H1 (cell line): ENCODE data around the gene TGFB1I1. TPM values are rescaled to one million over a fixed set of nuclear protein-coding genes. Genes with fewer than 3 reads are reported as not detected.

Experiments
- CTBP2 ChIP-seq: IDR thresholded peaks from 2 replicates; pipeline ENCODE4 v1.7.0; 2011; ENCODE audit warnings: borderline replicate concordance, mild to moderate bottlenecking, moderate library complexity, mixed read lengths, low read length; ENCODE audit not compliant: insufficient read depth, insufficient read length
- E2F6 ChIP-seq: IDR thresholded peaks from 2 replicates; pipeline ENCODE4 v1.6.1; 2012; ENCODE audit warnings: inconsistent platforms
- polyA plus RNA-seq, 7 experiments: library from polyadenylated mRNA; depleted of rRNA in 3 of 7; stranded (reverse) in 5 of 7; unstranded in 2 of 7; fragments of >200 nt in 5 of 7; fragments of 200-250 nt in 2 of 7; gene quantifications; 1 replicate in 5 of 7; 2 replicates in 1 of 7; 4 replicates in 1 of 7; pipeline versions ENCODE4 v1.2.1 to v1.2.3, GENCODE V29; 2011 to 2013; ENCODE audit warnings: missing spikeins in 2 of 7, mixed read lengths in 2 of 7
- total RNA-seq: library from RNA; stranded (reverse); fragmentation: NEBNext Ultra II Directional; extraction: Animal tissue kit (Norgen Biotek cat#: 25700); gene quantifications from 2 replicates; pipeline ENCODE4 v1.2.1, GENCODE V29; 2021
- TF ChIP-seq, protein P1 (sequence below): fragments of 300-600 bp; sonication (generic); IDR thresholded peaks from 2 replicates; pipeline ENCODE4 v1.7.1; 2012; ENCODE audit warnings: low read length, moderate library complexity, mild to moderate bottlenecking, inconsistent platforms; ENCODE audit not compliant: insufficient replicate concordance
- TF ChIP-seq, protein P2 (sequence below): IDR thresholded peaks from 2 replicates; pipeline ENCODE4 v1.6.1; 2011; ENCODE audit warnings: low read depth, mild to moderate bottlenecking, low read length; ENCODE audit not compliant: insufficient read depth

Gene TGFB1I1
- total and polyA plus RNA-seq, 2 of the 8 experiments (the other 6 are each of a cell fraction or from before 2014, with no cell fraction given), result 5.6 to 5.8 TPM

DNA sequence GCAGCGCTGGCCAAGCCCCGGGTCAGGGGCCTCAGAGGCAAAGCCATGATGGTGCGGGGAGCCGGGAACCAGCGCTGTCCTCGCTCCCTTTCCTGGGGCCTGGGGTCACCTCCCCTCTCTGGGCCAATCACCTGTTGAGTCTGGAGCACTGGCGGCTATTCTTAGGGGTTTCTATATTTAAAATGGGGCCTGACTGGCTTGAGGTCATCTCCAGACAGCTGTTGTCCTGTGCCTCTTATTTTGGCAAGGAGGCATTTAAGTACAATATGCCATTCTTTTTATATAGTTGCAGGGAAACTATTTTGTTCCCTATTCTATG is 43.7 kb upstream of the TGFB1I1 start, which contains the start of gene COX6A2 (continued):
- TF ChIP-seq, protein P1, sequence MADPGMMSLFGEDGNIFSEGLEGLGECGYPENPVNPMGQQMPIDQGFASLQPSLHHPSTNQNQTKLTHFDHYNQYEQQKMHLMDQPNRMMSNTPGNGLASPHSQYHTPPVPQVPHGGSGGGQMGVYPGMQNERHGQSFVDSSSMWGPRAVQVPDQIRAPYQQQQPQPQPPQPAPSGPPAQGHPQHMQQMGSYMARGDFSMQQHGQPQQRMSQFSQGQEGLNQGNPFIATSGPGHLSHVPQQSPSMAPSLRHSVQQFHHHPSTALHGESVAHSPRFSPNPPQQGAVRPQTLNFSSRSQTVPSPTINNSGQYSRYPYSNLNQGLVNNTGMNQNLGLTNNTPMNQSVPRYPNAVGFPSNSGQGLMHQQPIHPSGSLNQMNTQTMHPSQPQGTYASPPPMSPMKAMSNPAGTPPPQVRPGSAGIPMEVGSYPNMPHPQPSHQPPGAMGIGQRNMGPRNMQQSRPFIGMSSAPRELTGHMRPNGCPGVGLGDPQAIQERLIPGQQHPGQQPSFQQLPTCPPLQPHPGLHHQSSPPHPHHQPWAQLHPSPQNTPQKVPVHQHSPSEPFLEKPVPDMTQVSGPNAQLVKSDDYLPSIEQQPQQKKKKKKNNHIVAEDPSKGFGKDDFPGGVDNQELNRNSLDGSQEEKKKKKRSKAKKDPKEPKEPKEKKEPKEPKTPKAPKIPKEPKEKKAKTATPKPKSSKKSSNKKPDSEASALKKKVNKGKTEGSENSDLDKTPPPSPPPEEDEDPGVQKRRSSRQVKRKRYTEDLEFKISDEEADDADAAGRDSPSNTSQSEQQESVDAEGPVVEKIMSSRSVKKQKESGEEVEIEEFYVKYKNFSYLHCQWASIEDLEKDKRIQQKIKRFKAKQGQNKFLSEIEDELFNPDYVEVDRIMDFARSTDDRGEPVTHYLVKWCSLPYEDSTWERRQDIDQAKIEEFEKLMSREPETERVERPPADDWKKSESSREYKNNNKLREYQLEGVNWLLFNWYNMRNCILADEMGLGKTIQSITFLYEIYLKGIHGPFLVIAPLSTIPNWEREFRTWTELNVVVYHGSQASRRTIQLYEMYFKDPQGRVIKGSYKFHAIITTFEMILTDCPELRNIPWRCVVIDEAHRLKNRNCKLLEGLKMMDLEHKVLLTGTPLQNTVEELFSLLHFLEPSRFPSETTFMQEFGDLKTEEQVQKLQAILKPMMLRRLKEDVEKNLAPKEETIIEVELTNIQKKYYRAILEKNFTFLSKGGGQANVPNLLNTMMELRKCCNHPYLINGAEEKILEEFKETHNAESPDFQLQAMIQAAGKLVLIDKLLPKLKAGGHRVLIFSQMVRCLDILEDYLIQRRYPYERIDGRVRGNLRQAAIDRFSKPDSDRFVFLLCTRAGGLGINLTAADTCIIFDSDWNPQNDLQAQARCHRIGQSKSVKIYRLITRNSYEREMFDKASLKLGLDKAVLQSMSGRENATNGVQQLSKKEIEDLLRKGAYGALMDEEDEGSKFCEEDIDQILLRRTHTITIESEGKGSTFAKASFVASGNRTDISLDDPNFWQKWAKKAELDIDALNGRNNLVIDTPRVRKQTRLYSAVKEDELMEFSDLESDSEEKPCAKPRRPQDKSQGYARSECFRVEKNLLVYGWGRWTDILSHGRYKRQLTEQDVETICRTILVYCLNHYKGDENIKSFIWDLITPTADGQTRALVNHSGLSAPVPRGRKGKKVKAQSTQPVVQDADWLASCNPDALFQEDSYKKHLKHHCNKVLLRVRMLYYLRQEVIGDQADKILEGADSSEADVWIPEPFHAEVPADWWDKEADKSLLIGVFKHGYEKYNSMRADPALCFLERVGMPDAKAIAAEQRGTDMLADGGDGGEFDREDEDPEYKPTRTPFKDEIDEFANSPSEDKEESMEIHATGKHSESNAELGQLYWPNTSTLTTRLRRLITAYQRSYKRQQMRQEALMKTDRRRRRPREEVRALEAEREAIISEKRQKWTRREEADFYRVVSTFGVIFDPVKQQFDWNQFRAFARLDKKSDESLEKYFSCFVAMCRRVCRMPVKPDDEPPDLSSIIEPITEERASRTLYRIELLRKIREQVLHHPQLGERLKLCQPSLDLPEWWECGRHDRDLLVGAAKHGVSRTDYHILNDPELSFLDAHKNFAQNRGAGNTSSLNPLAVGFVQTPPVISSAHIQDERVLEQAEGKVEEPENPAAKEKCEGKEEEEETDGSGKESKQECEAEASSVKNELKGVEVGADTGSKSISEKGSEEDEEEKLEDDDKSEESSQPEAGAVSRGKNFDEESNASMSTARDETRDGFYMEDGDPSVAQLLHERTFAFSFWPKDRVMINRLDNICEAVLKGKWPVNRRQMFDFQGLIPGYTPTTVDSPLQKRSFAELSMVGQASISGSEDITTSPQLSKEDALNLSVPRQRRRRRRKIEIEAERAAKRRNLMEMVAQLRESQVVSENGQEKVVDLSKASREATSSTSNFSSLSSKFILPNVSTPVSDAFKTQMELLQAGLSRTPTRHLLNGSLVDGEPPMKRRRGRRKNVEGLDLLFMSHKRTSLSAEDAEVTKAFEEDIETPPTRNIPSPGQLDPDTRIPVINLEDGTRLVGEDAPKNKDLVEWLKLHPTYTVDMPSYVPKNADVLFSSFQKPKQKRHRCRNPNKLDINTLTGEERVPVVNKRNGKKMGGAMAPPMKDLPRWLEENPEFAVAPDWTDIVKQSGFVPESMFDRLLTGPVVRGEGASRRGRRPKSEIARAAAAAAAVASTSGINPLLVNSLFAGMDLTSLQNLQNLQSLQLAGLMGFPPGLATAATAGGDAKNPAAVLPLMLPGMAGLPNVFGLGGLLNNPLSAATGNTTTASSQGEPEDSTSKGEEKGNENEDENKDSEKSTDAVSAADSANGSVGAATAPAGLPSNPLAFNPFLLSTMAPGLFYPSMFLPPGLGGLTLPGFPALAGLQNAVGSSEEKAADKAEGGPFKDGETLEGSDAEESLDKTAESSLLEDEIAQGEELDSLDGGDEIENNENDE, result no peak
- TF ChIP-seq CTBP2 (no peak), E2F6 (no peak)
- TF ChIP-seq, protein P2, sequence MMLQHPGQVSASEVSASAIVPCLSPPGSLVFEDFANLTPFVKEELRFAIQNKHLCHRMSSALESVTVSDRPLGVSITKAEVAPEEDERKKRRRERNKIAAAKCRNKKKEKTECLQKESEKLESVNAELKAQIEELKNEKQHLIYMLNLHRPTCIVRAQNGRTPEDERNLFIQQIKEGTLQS, result no peak
